ENCODE data around the gene CHRNB1.

CHRNB1 gene

DNA sequence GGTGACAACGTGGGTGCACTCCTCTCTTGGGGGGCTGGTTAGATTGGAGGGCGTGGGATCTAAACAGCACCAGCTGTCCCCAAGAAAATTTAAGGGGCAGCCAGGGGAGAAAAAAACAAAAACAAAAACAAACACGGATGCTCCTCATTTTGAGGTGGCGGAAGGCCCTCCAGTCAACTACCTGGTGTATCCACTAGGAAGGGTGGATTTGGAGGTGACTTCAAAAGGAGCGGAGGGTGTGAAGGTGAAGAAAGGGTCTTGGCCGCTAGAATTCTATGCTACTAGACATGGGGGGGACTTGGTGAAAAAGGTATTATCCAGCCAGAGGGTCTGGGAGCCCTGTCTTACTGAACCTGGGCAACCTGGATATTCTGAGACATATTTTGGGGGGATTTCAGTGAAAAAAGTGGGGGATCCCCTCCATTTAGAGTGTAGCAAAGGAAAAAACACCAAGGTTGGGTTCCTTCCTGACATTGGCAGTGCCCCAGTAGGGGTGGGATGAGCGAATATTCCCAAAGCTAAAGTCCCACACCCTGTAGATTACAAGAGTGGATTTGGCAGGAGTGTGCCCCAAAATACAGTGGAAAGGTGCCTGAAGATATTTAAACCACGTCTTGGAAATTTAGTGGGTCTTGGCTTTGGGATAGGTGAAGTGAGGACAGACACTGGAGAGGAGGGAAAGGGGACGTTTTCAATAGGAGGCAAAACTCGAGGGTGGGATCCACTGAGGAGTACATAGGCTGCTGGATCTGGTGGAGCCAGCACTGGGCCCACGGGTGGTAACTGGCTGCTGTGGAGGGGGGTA lies 6.0 kb upstream of the CHRNB1 start:
- no peak for DNase-seq

DNA sequence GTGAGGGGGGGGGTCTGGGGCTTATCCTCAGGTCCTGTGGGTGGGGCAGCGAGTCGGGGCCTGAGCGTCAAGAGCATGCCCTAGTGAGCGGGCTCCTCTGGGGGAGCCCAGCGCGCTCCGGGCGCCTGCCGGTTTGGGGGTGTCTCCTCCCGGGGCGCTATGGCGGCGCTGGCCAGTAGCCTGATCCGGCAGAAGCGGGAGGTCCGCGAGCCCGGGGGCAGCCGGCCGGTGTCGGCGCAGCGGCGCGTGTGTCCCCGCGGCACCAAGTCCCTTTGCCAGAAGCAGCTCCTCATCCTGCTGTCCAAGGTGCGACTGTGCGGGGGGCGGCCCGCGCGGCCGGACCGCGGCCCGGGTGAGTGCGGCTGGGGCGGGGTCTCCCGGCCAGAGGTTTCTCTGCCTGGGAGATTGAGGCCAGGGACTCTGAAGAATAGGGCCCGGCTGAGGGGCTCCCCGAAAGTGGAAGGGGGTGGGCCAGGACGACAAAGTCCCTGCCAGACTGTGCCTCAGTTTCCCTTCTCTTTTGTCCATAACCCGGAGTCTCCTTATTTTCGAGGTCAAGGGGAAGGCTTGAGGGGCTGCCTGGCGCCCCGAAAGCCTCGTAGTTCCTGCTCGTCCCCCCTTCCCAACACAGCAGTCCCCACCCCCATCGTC lies 5.3 kb upstream of the CHRNB1 start, which contains the start of gene FGF11:
TSS of gene FGF11 (plus strand) at position 51 of the 651 bp plus-strand sequence. CDS start at position 160, 109 bp downstream.
- DNase-seq: no peak

DNA sequence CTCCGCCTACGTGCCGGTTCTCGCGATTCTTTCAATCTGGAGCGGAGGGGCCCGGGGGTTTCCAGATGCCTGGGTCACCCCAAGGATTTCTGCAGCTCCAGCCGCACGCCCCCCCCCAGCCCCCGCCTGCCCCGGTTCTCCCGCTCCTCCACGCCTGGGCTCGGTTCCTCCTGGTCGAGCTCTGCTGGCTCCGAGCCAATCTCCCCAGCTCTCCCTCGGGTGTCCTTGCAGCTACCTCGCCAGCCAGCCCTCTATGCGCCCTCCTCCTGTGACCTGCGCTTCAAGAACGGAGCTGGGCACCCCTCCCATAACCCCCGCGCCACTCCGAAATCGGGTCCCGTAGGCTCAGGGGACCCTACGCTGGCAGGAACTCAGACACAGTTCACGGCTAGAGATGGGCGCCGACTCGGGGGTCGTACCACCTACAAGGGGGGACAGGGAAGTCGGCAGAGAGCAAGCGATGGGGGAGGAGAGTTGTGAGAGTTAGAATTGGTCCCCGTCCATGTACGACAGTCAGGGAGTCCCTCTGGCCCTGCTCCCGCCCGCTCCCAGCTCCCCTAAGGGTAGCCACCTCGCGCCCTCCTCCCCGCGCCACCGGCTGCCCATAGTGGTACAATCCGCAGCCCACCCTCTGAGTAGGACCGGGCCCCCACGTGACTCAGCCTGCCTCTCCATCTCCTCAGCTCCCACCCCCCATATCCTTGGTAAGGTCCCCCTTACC lies 4.6 kb upstream of the CHRNB1 start:
- no peak for DNase-seq

DNA sequence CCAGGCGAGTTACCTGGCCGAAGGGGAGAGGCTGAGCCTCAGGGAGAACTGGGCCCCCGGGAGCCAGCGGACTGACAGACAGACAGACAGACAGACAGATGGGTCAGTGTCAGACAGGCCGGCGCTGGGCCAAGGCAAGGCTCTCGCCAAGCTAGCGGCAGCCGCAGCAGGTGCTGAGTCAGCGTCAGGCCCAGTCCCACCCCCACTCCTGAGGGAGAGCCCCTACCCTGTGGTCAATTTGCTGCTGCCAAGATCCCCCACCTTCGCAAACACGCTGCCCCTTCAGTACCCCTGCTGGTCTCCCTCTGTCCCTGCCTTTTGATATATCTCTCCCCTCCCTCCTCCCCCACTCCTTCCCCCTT lies 4.0 kb upstream of the CHRNB1 start:
- no peak for DNase-seq

DNA sequence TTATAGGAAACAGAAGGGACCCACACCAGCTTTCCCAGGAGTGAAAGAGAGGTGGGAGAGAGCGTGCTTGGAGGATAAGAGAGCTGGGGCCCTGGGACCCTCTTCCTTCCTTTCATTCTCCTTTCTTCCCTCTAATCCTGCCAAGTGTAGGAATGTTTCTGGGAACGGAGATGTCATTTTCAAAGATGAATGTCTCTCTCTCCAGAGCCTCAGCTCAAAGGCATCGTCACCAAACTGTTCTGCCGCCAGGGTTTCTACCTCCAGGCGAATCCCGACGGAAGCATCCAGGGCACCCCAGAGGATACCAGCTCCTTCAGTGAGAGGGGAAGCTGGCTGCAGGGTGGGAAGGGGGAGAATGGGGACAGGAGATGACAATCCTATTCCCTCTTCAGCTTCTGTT lies 3.6 kb upstream of the CHRNB1 start:
- no peak for DNase-seq

DNA sequence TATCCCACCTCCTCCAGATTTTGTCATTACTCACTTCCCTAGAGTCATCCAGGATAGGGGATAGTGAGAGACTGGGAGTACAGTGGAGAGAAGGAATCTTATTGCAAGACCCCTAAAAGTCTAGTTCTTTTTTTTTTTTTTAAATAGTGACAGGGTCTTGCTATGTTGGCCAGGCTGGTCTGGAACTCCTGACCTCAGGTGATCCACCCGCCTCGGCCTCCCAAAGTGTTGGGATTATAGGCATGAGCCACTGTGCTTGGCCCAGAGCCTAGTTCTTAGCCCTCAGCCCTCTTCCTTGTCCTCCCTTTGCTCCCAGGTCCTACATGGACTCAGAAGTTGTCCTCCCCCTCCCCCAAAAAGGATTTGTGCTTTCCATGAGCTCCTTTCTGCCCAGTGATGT lies 2.7 kb upstream of the CHRNB1 start:
- DNase-seq: no peak

DNA sequence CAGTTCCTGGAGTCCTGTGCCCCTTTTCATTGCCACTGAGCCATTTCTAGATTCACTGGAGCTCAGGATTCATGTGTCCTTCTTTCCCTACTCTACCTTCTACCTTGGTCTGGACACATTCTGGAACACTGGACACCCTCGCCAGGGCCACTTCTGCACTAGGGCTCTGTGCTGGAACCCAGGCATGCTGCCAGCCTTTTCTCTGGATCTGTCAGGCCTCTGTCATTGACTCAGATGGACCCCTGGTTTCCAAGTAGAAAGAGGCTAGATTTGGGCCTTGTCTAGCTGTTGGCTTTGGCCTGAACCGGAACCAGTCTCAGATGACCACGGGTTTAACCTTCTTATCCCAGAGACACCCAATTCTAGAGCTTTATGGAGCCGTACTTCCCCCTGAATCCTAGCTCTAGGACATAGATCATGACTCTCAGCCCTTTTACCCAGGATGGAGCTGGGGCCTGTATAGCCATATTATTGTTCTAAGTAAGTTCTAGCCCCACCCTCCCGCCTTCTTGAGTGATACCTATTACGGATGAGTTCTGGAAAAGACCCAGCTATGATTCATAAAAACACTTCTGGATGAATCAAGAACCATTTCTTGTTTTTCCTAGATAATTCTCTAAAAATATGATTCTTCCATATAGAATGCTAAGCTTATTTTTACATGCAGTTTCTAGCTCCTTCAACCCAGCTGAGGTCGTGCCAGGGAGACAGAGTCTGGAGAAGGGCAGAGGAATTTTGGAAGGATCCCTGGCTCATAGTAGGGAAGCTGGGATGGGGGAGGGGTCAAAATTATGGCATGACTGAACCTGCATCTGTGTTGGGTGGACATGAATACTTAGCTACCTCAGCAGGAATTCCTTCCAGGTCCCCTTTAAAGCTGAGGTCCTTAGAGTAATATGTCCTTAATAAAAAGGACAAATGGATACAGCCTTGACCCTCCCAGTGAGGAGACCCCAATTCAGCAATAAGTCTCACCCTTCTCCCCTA lies 1.1 kb upstream of the CHRNB1 start:
- no peak for DNase-seq

DNA sequence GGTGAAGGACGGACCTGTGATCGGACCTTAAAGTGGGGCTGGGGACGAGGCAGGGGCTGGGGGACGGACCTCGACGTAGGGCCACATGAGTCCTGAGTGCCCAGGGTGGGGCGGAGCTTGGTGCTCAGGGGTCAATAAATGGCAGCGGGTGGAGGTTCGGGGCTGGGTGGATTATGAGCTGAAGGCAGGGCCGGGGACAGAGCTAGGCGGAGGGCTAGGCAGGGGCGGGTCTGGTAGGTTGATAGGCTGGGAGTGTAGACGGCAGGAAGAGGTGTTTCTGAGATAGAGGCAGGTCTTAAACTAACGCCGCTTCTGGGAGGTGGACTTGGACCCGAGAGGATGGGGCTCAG lies 733 bp downstream of the CHRNB1 start:
- DNase-seq: no peak

DNA sequence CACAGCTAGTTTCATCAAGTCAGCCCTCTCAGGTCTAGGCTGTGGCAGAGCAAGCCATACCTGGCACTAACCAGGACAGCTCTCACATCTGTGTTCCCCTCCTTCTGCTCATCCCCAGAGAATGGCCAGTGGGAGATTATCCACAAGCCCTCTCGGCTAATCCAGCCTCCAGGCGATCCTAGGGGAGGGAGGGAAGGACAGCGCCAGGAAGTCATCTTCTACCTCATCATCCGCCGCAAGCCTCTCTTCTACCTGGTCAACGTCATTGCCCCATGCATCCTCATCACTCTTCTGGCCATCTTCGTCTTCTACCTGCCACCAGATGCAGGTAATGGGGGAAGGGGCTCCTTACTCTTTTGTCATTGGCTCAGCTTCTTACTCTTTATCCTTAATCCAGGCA lies 3.6 kb downstream of the CHRNB1 start:
- DNase-seq: no peak

DNA sequence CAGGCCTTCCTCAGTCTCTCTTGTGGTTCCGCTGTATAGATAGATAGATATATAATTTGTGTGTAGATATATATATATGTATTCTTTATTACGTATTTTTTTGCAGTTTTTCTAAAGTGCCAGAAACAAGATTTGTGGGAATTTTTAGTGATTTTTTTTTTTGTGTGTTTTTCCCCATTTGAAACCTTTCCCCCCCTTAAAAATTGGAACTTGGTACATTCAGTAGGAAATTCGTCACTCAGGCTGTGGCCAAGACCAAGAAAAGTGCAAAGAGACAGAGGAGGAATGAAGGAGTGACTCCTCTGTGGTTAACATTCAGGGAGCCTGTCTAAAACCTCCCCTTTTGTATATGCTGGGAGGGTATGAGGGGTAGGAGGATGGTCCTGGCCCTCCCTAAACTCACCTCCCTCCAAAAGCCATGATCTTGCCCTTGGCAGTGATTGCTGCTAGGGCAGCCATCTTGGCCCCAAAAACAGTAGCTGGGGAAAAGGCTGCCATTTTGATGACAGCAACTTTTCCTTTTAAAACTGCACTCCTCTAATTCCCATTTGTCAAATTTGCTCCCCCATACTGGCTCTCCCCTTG lies 15.2 kb downstream of the CHRNB1 start:
- DNase-seq: no peak

DNA sequence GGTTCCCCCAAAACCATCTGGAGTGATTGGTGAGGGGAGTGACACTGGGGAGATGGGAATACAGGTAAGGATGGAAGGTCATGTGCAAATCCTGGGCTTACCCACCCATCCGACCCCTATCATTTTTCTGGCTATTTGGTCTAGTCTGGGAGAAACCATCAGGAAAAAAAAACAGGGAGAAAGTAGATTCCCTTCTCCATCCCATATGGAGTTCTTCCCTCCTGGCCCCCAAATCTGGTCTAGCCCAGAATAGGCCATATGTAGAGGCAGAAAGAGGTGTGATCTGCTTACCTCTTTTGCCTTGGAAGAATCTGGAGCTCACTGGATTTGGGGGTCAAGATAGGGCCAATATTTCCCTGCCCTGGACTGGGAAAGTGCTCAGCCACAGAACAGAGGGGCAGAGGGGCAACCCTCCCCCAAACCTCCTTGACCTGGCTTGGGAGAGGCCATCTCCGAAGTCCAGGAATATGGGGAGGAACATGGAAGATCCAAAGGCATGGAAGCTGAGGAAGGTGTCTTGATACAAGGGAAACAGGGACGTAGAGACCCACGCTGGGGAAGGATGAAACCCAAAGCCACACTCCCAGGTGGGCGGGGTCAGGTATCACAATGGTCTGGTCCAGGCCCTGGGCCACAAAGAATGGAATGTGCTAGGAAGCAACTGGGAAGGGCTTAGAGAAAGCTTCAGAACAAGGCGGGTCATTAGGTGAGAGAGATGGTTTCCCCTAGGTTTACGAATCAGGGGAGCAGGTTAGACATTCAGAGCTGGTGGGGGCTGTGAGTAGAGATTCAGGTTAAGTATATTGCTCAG lies 16.2 kb downstream of the CHRNB1 start:
- no peak for DNase-seq

DNA sequence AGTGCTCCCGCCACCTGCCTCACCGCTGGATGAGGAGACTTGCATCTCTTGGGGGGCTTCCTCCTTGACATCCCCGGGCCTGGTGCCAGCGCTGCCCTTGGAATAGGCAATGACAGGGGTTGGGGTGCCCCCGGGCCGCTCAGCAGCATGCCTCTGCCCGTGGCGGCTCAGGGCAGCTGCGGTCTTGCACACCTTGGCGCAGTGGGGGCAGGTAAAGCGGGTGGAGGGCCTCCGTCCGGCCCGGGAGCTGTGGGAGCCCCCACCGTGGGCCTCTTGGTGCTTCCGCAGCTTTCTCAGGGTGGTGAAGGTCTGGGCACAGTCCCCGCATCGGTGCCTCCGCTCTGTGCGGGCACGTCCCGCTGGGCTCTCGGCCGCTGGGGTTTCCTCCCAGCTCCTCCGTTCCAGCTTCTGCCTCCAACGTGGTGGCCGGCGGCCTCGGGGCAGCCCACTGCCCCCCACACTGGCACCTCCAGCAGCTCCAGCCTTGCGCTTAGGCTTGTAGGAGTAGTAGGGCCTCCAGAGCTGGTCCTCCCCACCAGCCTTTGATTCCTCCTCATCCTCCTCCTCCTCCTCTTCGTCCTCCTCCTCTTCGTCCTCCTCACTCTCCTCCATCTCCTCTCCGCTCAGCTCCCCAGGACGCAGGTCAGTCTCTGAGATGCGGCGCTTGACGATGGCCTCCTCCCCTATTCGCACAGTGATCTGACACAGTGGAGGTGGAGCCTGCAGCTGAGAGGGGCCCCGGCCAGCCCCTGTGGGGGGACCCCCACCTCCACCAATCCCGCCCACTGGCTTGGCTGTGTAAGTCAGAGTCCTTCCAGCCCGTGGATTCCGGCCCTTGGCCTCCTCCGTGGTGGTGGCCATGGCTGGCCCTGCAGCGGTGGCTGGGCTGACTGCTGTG lies 17.9 kb downstream of the CHRNB1 start:
- no peak for DNase-seq

DNA sequence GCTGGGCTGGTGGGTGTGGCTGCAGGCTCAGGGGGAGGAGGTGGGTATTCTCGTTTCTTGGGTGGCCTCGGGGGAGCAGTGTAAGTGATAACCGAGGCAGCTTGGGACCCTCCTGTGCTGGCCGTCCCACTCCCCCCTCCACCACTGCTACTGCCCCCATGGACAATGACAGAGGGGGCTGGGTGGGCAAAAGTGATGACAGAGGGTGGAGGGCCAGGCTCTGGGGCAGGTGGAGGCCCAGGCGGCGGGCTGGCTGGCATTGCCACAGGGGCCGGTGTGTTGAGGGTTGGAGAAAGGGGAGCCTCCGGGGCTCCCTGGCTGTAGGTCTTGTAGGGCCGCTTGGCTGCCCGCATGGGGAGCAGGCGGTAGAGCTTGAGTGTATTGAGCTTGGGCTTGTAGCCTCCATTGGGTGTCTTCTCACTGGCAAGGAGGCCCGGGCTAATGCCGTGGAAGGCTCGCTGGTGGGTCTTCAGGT lies 18.5 kb downstream of the CHRNB1 start:
- DNase-seq: no peak

DNA sequence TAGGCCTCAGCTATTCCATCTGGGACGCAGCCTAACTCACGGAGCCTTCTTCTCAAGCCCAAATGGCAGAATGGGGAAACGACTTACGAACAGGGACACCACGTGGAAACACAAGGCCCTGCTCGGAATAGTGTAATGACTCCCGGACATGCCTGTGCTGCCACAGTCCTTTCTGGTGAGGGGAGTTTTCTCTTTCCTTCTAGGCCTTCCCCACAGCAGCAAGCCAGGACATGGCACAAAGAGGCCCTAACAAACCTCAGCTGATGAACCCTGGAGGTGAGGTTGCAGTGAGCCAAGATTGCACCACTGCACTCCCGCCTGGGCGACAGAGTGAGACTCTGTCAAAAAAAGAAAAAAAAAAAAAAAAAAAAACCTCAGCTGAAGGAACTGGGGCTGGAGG lies 19.2 kb downstream of the CHRNB1 start:
- DNase-seq: no peak

DNA sequence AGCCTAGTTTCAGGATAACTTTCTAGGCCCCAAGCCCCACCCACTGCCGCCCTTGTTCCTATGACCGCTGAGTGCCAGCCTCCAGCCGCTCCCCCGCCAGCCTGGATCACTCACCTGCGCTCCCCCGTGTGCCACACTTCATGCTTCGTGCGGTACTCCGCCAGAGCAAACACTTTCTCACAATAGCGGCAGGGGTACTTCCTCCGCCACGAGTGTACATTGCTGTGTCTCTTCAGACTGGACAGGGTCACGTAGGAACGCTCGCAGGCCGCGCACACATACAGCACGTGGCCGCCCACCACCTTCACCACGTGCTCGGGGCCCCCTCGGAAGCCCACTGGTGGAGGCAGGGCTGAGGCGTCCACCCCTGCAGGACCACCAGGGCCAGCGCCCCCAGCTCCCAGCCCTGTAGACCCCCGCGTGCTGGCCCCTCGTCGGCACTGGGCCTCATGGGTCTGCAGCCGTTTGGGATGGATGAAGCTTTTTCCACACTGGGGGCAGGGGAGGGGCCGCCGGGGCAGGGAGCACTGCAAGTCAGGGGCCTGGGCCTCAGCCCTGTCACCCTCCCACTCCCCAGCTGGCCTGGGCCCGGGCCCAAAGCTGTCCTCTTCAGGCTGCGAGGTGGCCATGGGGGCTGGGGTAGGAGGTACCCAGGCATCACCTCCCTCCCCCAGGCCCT lies 20.9 kb downstream of the CHRNB1 start:
- DNase-seq: no peak

DNA sequence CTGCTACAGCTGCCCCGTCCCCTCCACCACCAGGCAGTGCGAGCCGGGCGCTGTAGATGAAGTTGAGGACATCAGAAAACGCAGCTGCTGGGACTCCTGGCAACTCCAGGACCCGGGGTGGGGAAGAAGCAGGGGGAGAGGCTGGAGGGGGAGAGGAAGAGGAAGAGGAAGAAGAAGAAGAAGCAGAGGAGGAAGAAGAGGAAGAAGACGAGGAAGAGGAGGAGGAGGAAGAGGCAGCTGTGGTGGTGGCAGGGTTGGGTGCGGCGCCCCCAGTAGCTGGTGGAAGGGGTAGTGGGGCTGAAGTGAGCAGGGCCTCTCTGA lies 21.4 kb downstream of the CHRNB1 start:
- no peak for DNase-seq

DNA sequence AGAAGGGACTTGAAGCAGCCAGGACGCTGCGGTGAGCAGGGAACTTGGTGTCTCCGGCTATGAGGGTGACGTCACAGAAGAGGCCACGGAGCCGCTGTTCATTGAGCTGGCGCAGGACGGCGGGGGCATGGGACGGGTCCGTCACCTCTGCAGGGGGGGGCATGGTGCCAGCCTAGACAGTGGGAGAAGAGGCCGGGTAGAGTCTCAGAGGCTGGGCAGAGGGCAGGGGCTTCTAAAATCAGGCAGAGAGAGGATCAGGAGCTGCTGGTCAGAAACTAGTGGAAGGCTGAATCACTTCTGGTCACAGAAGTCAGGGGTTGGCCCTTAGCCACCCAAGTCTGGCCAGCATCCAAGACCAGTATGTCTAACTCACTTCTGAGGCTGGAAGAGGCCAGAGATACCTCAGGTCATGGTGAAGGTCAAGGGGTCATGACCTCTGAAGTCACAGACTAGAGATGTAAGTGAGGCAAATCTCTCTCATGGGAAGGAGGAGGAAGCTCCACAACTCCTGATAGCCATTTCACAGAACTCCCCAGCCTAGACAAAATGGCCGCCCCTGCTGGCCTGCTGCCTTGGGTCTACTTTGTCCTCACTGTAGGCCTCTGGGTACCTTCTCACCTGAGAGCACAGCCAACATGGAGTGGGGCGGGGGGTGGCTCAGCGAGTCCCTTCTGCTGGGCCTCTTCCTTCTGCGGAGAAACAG lies 21.9 kb downstream of the CHRNB1 start:
- no peak for DNase-seq

DNA sequence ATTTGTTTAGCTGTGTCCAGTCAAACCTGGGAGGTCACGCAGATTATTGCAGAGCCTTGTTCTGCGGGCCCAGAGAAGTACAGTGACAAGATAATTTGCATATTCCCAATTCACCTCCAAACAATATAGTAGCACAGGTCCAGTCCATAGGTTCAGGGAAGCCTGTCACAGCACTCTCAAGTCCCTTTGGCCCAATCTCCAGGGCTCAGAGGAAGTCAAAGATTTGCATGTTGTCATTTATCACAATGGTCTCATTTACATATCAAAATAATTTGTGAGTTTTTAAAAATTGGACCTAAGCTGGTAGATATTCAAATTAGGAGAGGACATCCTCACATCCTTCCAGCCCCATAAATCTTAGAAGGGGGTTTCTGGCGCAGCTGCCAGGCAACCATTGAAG lies 22.6 kb downstream of the CHRNB1 start:
- no peak for DNase-seq

DNA sequence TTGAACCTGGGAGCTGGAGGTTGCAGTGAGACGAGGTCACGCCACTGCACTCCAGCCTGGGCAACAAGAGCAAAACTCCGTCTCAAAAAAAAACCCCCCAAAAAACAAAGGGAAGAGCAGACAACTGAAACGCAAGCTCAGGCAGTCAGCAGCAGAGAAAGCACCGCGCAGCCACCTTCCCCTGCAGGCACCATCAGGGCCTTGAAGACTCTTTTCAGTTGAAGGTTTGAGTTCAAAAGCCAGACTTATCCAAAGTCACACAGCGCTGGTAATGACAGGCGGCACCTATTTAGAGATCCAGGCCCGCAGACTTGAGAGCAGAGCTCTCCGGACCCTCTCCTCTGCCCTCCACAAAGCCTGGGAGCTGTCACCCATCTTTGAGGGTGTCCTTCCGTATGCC lies 23.4 kb downstream of the CHRNB1 start:
- DNase-seq: no peak

Measured in NK-92 treated with Interleukin-12 subunit alpha and Interleukin-12 subunit beta, amount 100 ng/mL, for 24 hours (cell line).